HepG2 (cell line): ENCODE data around the gene CDKN1C. TPM values are rescaled to one million over a fixed set of nuclear protein-coding genes. Genes with fewer than 3 reads are reported as not detected.

ENCODE experiments used
- ATAC-seq: fragments of 200-7000 bp; cut with Tn5 transposase; 3 replicates; pipeline ENCODE4 v1.9.1; 2020; ENCODE audit warnings: mild to moderate bottlenecking, moderate library complexity
- BruUV-seq: library from RNA; stranded (reverse); fragments of 400-500 nt; replicated peaks from 2 replicates; lab custom pipeline; 2021; lab: Mats Ljungman, UMichigan
- CTCF ChIA-PET: fragments of 300-600 bp; formaldehyde crosslinking; extraction: SDS; loops from one replicate; lab custom pipeline; 2021; ENCODE audit warnings: low total read pairs, inconsistent platforms, low intra/inter-chr PET ratio; lab: Yijun Ruan, JAX
- POLR2A ChIA-PET: fragments of 350-600 bp; sonication (Branson Sonifier 250); formaldehyde crosslinking; loops from one replicate; lab custom pipeline; 2020; ENCODE audit warnings: antibody characterized with exemption, inconsistent platforms; lab: Yijun Ruan, JAX
- DNase-seq: peaks from one replicate; pipeline ENCODE4 v3.0.0-alpha.2; 2015; ENCODE audit warnings: low spot score
- FAIRE-seq: peaks from 3 replicates; lab custom pipeline; 2011; peaks lifted over from hg19 to GRCh38; lab: Jason Lieb, UNC
- H2AFZ ChIP-seq: one replicate; pipeline ENCODE4 v1.6.1; 2011; ENCODE audit warnings: low read length, inconsistent platforms
- H3K27ac ChIP-seq: fragments of 300-600 bp; 3 replicates; pipeline ENCODE4 v1.8.0; 2011; ENCODE audit warnings: mixed run types, mild to moderate bottlenecking, mixed read lengths, low read length, inconsistent platforms; ENCODE audit not compliant: insufficient read depth; ENCODE audit errors: extremely low read length
- H3K27me3 ChIP-seq, 2 experiments: fragments of 200-600 bp in 1 of 2; 2 replicates in 1 of 2; 3 replicates in 1 of 2; pipeline versions ENCODE4 v1.6.0 to v1.8.0; 2011; ENCODE audit warnings: low read length in 2 of 2, mild to moderate bottlenecking in 2 of 2, moderate library complexity in 2 of 2, inconsistent platforms in 1 of 2; ENCODE audit not compliant: insufficient read depth in 2 of 2, control insufficient read depth in 1 of 2
- H3K36me3 ChIP-seq, 2 experiments: fragments of 200-600 bp in 1 of 2; replicated peaks in 1 of 2; 2 replicates in 1 of 2; 3 replicates in 1 of 2; pipeline versions ENCODE4 v1.5.1 to v1.8.0; 2011; ENCODE audit warnings: low read length in 2 of 2, inconsistent platforms in 1 of 2; ENCODE audit not compliant: insufficient read depth in 2 of 2, control insufficient read depth in 1 of 2
- H3K4me1 ChIP-seq: 2 replicates; pipeline ENCODE4 v1.5.1; 2012; ENCODE audit warnings: low read length, inconsistent platforms; ENCODE audit not compliant: insufficient read depth
- H3K4me2 ChIP-seq: 2 replicates; pipeline ENCODE4 v1.6.0; 2011; ENCODE audit warnings: low read depth, low read length, inconsistent platforms
- H3K4me3 ChIP-seq, 3 experiments: fragments of 200-600 bp in 1 of 3; sonication (generic), shearing (Covaris generic) in 1 of 3; replicated peaks in 1 of 3; 2 replicates each; pipeline ENCODE4 v1.5.1; 2011 to 2016; ENCODE audit warnings: low read length in 3 of 3, inconsistent platforms in 2 of 3, low read depth in 2 of 3, mild to moderate bottlenecking in 2 of 3, control low read depth in 1 of 3, mixed read lengths in 1 of 3; ENCODE audit not compliant: insufficient read depth in 1 of 3
- H3K79me2 ChIP-seq: one replicate; pipeline ENCODE4 v1.6.1; 2011; ENCODE audit warnings: low read length, inconsistent platforms; ENCODE audit not compliant: insufficient read depth
- H3K9ac ChIP-seq: 2 replicates; pipeline ENCODE4 v1.6.0; 2011; ENCODE audit warnings: mild to moderate bottlenecking, low read depth, low read length, inconsistent platforms; ENCODE audit not compliant: insufficient read depth
- H3K9me3 ChIP-seq: 2 replicates; pipeline ENCODE4 v1.5.1; 2012; ENCODE audit warnings: mild to moderate bottlenecking, low read length
- H4K20me1 ChIP-seq: 2 replicates; pipeline ENCODE4 v1.6.0; 2011; ENCODE audit warnings: inconsistent platforms, mild to moderate bottlenecking, low read length, moderate library complexity; ENCODE audit not compliant: insufficient read depth
- E2F5 ChIP-seq: sonication (generic); formaldehyde crosslinking; conservative IDR thresholded peaks from 2 replicates; pipeline ENCODE4 v1.4.0; 2020; ENCODE audit warnings: missing genetic modification reagents
- ETV5 ChIP-seq: IDR thresholded peaks from 2 replicates; pipeline ENCODE4 v1.6.1; 2018; ENCODE audit warnings: missing biosample characterization, missing genetic modification reagents, inconsistent platforms, borderline replicate concordance
- FOSL2 ChIP-seq: sonication (generic); formaldehyde crosslinking; IDR thresholded peaks from 2 replicates; pipeline ENCODE4 v1.4.0; 2020; ENCODE audit warnings: missing genetic modification reagents
- HMGA1 ChIP-seq: sonication (generic); formaldehyde crosslinking; conservative IDR thresholded peaks from 2 replicates; pipeline ENCODE4 v1.4.0; 2020; ENCODE audit warnings: missing genetic modification reagents
- HNF4A ChIP-seq: sonication (generic); formaldehyde crosslinking; IDR thresholded peaks from 2 replicates; pipeline ENCODE4 v1.4.0; 2020; ENCODE audit warnings: missing genetic modification reagents
- HNRNPL ChIP-seq: fragments of 200-400 bp; formaldehyde crosslinking; IDR thresholded peaks from 2 replicates; pipeline ENCODE4 v1.6.1; 2017; ENCODE audit warnings: mild to moderate bottlenecking, low read depth, low read length
- JUND ChIP-seq: sonication (generic); formaldehyde crosslinking; IDR thresholded peaks from 2 replicates; pipeline ENCODE4 v1.8.0; 2022; ENCODE audit warnings: mild to moderate bottlenecking, missing genetic modification reagents
- PAXIP1 ChIP-seq: sonication (generic); formaldehyde crosslinking; conservative IDR thresholded peaks from 2 replicates; pipeline ENCODE4 v1.4.0; 2020; ENCODE audit warnings: mild to moderate bottlenecking, missing genetic modification reagents, moderate library complexity
- PCBP1 ChIP-seq: fragments of 200-400 bp; formaldehyde crosslinking; IDR thresholded peaks from 2 replicates; pipeline ENCODE4 v1.6.1; 2017; ENCODE audit warnings: mild to moderate bottlenecking, low read depth, low read length, borderline replicate concordance
- RBFOX2 ChIP-seq: fragments of 200-400 bp; formaldehyde crosslinking; IDR thresholded peaks from 2 replicates; pipeline ENCODE4 v1.6.1; 2017; ENCODE audit warnings: low read depth, mild to moderate bottlenecking, low read length
- SP5 ChIP-seq: IDR thresholded peaks from 2 replicates; pipeline ENCODE4 v1.6.1; 2016; ENCODE audit warnings: low read depth, borderline replicate concordance
- ZKSCAN1 ChIP-seq: fragments of 150-350 bp; IDR thresholded peaks from 2 replicates; pipeline ENCODE4 v1.6.1; 2014; ENCODE audit warnings: low read length
- ZNF605 ChIP-seq: sonication (generic); formaldehyde crosslinking; IDR thresholded peaks from 2 replicates; pipeline ENCODE4 v1.8.0; 2022; ENCODE audit warnings: mild to moderate bottlenecking, missing genetic modification reagents
- WGBS: methylation state at CpG from one replicate; pipeline ENCODE4 v1.1.6; 2017; ENCODE audit warnings: low lambda C conversion rate; 5-methylcytosine and 5-hydroxymethylcytosine counted together
- in situ Hi-C: cut with HindIII; loops from 2 replicates; pipeline ENCODE4 v1.10.0; 2017; ENCODE audit warnings: low pct_unique_long_range_greater_than_20kb; ENCODE audit not compliant: extremely low pct_ligation_motif_present
- intact Hi-C: fragments of 100-400 bp; cut with micrococcal nuclease; formaldehyde crosslinking; loops from one replicate; pipeline ENCODE4 v1.10.0; 2022; ENCODE audit not compliant: unreplicated experiment
- polyA plus RNA-seq, 8 experiments: library from polyadenylated mRNA; depleted of rRNA in 3 of 8; stranded (reverse) in 7 of 8; unstranded in 1 of 8; fragments of >200 nt; fragmentation: Illumina TruSeq in 4 of 8; extraction: Trizol in 4 of 8; gene quantifications; 2 replicates each; pipeline versions ENCODE4 v1.2.1 to v1.2.3, GENCODE V29; 2011 to 2016; ENCODE audit warnings: low read depth in 4 of 8, missing spikeins in 1 of 8, mixed read lengths in 1 of 8; ENCODE audit not compliant: insufficient read depth in 1 of 8
- total RNA-seq, 5 experiments: library from RNA; depleted of rRNA; stranded (reverse); fragments of >200 nt; fragmentation: Illumina TruSeq; extraction: Trizol; gene quantifications; 2 replicates each; pipeline ENCODE4 v1.2.3, GENCODE V29; 2016; ENCODE audit warnings: low read depth in 1 of 5
- TF ChIP-seq, protein P1 (sequence below): sonication (generic); formaldehyde crosslinking; IDR thresholded peaks from 2 replicates; pipeline ENCODE4 v1.4.0; 2020; ENCODE audit warnings: mild to moderate bottlenecking, missing genetic modification reagents

The CDKN1C gene
- total and polyA plus RNA-seq, 2 of the 13 experiments (the other 11 are each of a cell fraction or from before 2014, with no cell fraction given), result not detected

DNA sequence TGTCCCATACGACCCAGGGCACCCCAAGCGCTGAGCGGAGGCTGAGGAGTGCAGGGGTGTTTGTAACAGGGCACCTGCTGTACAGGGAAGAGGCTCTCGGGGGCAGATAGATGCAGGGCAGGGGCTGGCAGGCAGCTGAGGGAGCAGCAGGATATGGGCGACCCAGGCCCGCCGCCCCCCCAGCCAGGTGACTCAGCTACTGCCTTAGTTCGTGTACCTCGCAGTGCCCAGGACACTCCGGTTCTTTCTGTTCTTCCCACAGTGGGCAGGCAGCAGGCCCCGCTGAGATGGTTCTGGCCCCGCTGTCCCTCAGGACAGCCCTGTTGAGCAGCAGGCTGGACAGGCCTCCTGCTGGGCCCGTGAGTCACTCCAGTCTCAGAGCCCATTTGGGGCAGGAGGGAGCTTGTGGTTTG, 27.4 kb upstream of the CDKN1C start:
- CTCF ChIA-PET, result no interaction called here
- H3K4me2 ChIP-seq, result no peak overlapping the region
- no peaks in the 10 kb centered on the region for H3K27me3 ChIP-seq
- peaks cover 16% of the 10 kb centered on the region for H3K4me1 ChIP-seq
- 87% methylated on average over 7 of the region's 13 CpGs for WGBS
- intact Hi-C loops, result no loop called here
- POLR2A ChIA-PET, result interaction anchor here (1.1 kb wide), 1 partner anchor 10 kb away, joined by 3 read pairs; no protein-coding TSS in a partner anchor
- H3K36me3 ChIP-seq, result no peaks in the 10 kb centered on the region
- in situ Hi-C loops, result no loop called here
- H3K9ac ChIP-seq, result no peak overlapping the region
- DNase-seq, result no peak
- no peak for FAIRE-seq
- no peak overlapping the region for H3K27ac ChIP-seq
- no peaks in the 10 kb centered on the region for H3K9me3 ChIP-seq
- no peaks in the 10 kb centered on the region for H3K79me2 ChIP-seq
- no peak overlapping the region for H3K4me3 ChIP-seq
- ATAC-seq, result no peak; the same call in 1 of the 3 replicates
- no peaks in the 10 kb centered on the region for H4K20me1 ChIP-seq
- BruUV-seq, result no TSS peak
- TF ChIP-seq RBFOX2 (0 out of 2 replicates have a peak, but pooled peaks have one; percentile 24), ZNF605 (no peak)
- no peak overlapping the region for H2AFZ ChIP-seq

DNA sequence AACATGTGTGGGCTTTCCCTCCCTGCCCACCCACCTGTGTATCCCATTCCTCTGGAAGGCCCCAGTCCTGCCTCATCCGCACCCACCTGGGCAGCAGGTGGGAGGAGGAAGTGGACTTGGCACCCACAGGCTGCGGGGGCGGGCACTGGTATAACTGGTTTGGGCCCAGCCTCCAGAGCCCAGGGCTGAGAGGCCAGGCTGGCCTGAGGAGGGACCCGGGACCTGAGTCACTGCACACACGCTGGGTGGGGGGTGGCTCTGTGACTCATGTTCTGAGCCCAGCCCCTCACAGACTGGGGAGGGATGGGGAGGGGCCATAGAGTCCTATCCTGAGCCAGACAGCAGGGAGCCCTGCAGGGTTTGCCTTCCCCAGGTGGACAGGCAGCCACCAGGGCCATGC, 26.9 kb upstream of the CDKN1C start:
- Histone ChIP-seq H3K4me2 (no peak overlapping the region), H3K79me2 (no peaks in the 10 kb centered on the region), H3K4me1 (peaks cover 16% of the 10 kb centered on the region), H3K4me3 (no peak overlapping the region), H3K36me3 (no peaks in the 10 kb centered on the region), H3K27ac (no peak overlapping the region), H3K9ac (no peak overlapping the region), H2AFZ (no peak overlapping the region), H3K27me3 (no peaks in the 10 kb centered on the region), H3K9me3 (no peaks in the 10 kb centered on the region), H4K20me1 (no peaks in the 10 kb centered on the region)
- FAIRE-seq, result no peak
- 11% methylated on average over 3 of the region's 5 CpGs for WGBS
- DNase-seq, result peak; percentile 69
- ATAC-seq, result peak; percentile 74
- in situ Hi-C loops (no loop called here), intact Hi-C loops (no loop called here)
- CTCF ChIA-PET, result no interaction called here
- BruUV-seq, result no TSS peak
- POLR2A ChIA-PET, result interaction anchor here (1.1 kb wide), 1 partner anchor 9 kb away, joined by 3 read pairs; no protein-coding TSS in a partner anchor
- TF ChIP-seq SP5 (CRISPR knock-in tag) (0 out of 2 replicates have a peak, but pooled peaks have one; percentile 18), HNRNPL (peak; percentile 97), ETV5 (CRISPR knock-in tag) (peak; percentile 21; the same call in 1 of the 2 replicates), HMGA1 (CRISPR knock-in tag) (no peak), FOSL2 (CRISPR knock-in tag) (peak; percentile 91), HNF4A (CRISPR knock-in tag) (0 out of 2 replicates have a peak, but pooled peaks have one; percentile 18), ZKSCAN1 (no peak), RBFOX2 (0 out of 2 replicates have a peak, but pooled peaks have one; percentile 9), JUND (CRISPR knock-in tag) (peak; percentile 23; the same call in 1 of the 2 replicates), PCBP1 (0 out of 2 replicates have a peak, but pooled peaks have one; percentile 40), PAXIP1 (CRISPR knock-in tag) (0 out of 2 replicates have a peak, but pooled peaks have one; percentile 19), E2F5 (CRISPR knock-in tag) (no peak)
- TF ChIP-seq, protein P1, sequence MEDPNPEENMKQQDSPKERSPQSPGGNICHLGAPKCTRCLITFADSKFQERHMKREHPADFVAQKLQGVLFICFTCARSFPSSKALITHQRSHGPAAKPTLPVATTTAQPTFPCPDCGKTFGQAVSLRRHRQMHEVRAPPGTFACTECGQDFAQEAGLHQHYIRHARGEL (CRISPR knock-in tag), result no peak
